SK-N-SH treated with all-trans-retinoic acid at 6 μM for 48 hours (cell line): ENCODE results near the gene BMP4.

Experiments
- ARNTL ChIP-seq: fragments of 450-650 bp; formaldehyde crosslinking; IDR thresholded peaks from 2 replicates; pipeline ENCODE4 v1.5.0; 2020; ENCODE audit warnings: low read depth, mild to moderate bottlenecking, moderate library complexity, borderline replicate concordance
- CSDC2 ChIP-seq: fragments of 250-450 bp; sonication (Bioruptor Pico); IDR thresholded peaks from 2 replicates; pipeline ENCODE4 v1.5.0; 2020; ENCODE audit warnings: mild to moderate bottlenecking, moderate library complexity
- CSRNP3 ChIP-seq: fragments of 250-450 bp; sonication (Bioruptor Pico); IDR thresholded peaks from 2 replicates; pipeline ENCODE4 v1.5.1; 2021; ENCODE audit warnings: mild to moderate bottlenecking, moderate library complexity
- OSR1 ChIP-seq: fragments of 250-450 bp; sonication (Bioruptor Pico); IDR thresholded peaks from 2 replicates; pipeline ENCODE4 v1.8.0; 2022; ENCODE audit warnings: moderate library complexity, mild to moderate bottlenecking, inconsistent platforms
- PATZ1 ChIP-seq: fragments of 250-450 bp; sonication (Bioruptor Pico); IDR thresholded peaks from 2 replicates; pipeline ENCODE4 v1.8.0; 2020; ENCODE audit warnings: mild to moderate bottlenecking, moderate library complexity, borderline replicate concordance
- PPARA ChIP-seq: fragments of 250-450 bp; sonication (Bioruptor Pico); IDR thresholded peaks from 2 replicates; pipeline ENCODE4 v1.5.0; 2020; ENCODE audit warnings: mild to moderate bottlenecking, borderline replicate concordance
- TOX ChIP-seq: fragments of 250-450 bp; sonication (Bioruptor Pico); IDR thresholded peaks from 2 replicates; pipeline ENCODE4 v1.8.0; 2021; ENCODE audit warnings: mild to moderate bottlenecking, moderate library complexity, borderline replicate concordance
- ZFP3 ChIP-seq: fragments of 250-450 bp; sonication (Bioruptor Pico); IDR thresholded peaks from 2 replicates; pipeline ENCODE4 v1.5.0; 2020; ENCODE audit warnings: mild to moderate bottlenecking, moderate library complexity
- ZFP30 ChIP-seq: fragments of 450-650 bp; formaldehyde crosslinking; IDR thresholded peaks from 2 replicates; pipeline ENCODE4 v1.5.0; 2022; ENCODE audit warnings: mild to moderate bottlenecking, moderate library complexity
- ZNF70 ChIP-seq: fragments of 450-650 bp; formaldehyde crosslinking; IDR thresholded peaks from 2 replicates; pipeline ENCODE4 v1.5.0; 2020; ENCODE audit warnings: mild to moderate bottlenecking, moderate library complexity
- ZNF8 ChIP-seq: fragments of 450-650 bp; formaldehyde crosslinking; IDR thresholded peaks from 2 replicates; pipeline ENCODE4 v1.5.0; 2020; ENCODE audit warnings: mild to moderate bottlenecking, moderate library complexity
- TF ChIP-seq, protein P1 (sequence below): fragments of 250-450 bp; sonication (Bioruptor Pico); IDR thresholded peaks from 2 replicates; pipeline ENCODE4 v1.5.1; 2020; ENCODE audit warnings: low read depth, mild to moderate bottlenecking, moderate library complexity

DNA sequence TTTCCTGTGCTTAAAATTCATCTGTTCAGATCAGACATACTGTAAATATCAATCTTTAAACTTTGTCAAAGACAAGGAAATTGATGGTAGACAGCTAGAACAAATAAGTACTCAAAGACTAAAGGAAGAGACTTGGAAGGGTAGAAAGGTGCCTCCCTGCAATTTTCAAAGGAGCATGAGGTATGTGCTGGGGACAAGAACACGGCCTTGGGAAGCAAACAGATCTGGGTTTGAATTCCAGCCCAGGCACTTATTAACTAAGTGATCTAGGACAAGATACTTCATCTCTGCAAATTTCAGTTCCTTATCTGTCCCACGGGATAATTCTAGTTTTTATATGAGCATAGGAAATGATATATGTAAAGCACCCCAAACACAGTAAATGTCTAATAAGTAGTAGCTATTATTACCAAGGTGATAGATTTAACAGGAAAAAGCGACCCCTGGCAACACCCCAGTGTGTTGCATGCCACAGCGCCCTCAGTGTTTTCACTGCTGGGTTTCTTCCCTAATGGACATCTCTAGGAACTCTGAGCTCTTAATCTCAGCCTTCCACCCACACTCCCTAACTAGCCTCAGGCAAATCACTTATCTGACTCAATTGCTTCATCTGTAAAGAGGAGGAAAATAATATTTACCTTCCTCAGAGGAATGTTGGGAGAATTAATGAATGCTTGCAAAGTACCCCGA, 44.7 kb upstream of the BMP4 start:
- no peak for TF ChIP-seq CSDC2 (CRISPR knock-in tag)
- no peak for TF ChIP-seq CSRNP3 (CRISPR knock-in tag)
- no peak for TF ChIP-seq ARNTL (CRISPR knock-in tag)
- TF ChIP-seq PPARA (CRISPR knock-in tag): no peak
- TF ChIP-seq ZNF70 (CRISPR knock-in tag): no peak
- TF ChIP-seq, protein P1, sequence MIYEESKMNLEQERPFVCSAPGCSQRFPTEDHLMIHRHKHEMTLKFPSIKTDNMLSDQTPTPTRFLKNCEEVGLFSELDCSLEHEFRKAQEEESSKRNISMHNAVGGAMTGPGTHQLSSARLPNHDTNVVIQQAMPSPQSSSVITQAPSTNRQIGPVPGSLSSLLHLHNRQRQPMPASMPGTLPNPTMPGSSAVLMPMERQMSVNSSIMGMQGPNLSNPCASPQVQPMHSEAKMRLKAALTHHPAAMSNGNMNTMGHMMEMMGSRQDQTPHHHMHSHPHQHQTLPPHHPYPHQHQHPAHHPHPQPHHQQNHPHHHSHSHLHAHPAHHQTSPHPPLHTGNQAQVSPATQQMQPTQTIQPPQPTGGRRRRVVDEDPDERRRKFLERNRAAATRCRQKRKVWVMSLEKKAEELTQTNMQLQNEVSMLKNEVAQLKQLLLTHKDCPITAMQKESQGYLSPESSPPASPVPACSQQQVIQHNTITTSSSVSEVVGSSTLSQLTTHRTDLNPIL (CRISPR knock-in tag): no peak
- no peak for TF ChIP-seq OSR1 (CRISPR knock-in tag)
- TF ChIP-seq ZNF8: no peak
- no peak for TF ChIP-seq PATZ1 (CRISPR knock-in tag)
- no peak for TF ChIP-seq TOX (CRISPR knock-in tag)
- TF ChIP-seq ZFP30 (CRISPR knock-in tag): no peak
- TF ChIP-seq ZFP3 (CRISPR knock-in tag): no peak
